Testis (tissue), 2 donors: ENCODE results near the gene MT1B.

Experiments used
- CTCF ChIP-seq, 3 experiments: fragments of 450-650 bp in 2 of 3; fragments of 200-600 bp in 1 of 3; sonication (generic) in 1 of 3; IDR thresholded peaks; one replicate each; pipeline ENCODE4 v1.5.1; 2016 to 2019; ENCODE audit warnings: antibody characterized with exemption in 3 of 3, mild to moderate bottlenecking in 2 of 3, moderate library complexity in 1 of 3
- POLR2A ChIP-seq: fragments of 450-650 bp; IDR thresholded peaks from one replicate; pipeline ENCODE4 v1.6.1; 2017; ENCODE audit warnings: antibody characterized with exemption, mild to moderate bottlenecking, moderate library complexity

GRCh38 chr16:56632848-56633365, 18.8 kb upstream of the MT1B start:
- TF ChIP-seq POLR2A: no peak
- TF ChIP-seq CTCF (IDR thresholded peaks at IDR 0.05): no peak
